A673 (cell line): ENCODE measurements around the gene TMEM248. TPM values are rescaled to one million over a fixed set of nuclear protein-coding genes. Genes with fewer than 3 reads are reported as not detected.

Source experiments
- total RNA-seq: library from RNA; stranded (reverse); gene quantifications from 2 replicates; pipeline ENCODE4 v1.2.3, GENCODE V29; 2021

Gene TMEM248
- total RNA-seq, 1 experiment from 2014 or later, result 77.0 TPM

Other genes with a start within 250 kb of the TMEM248 start
- gene RABGEF1, start 180.5 kb upstream of the TMEM248 start, total RNA-seq, result 16.9 and 20.0 TPM in 2 replicates
- gene SBDS, start 74.4 kb downstream of the TMEM248 start, total RNA-seq, result 56.1 and 63.4 TPM in 2 replicates
- gene TYW1, start 75.6 kb downstream of the TMEM248 start, total RNA-seq, result 15.9 and 16.8 TPM in 2 replicates